HK-2 (cell line): ENCODE results near the gene MT1A.

Experiments used
- DNase-seq: peaks from one replicate; pipeline ENCODE4 v3.0.0-alpha.2; 2018; ENCODE audit not compliant: unreplicated experiment

The MT1A gene

GRCh38 chr16:56631197-56631596 lies 7.3 kb upstream of the MT1A start:
- no peak for DNase-seq

- DNase-seq, result no peak
Measured at GRCh38 chr16:56631832-56632155, 6.7 kb upstream of the MT1A start.

- DNase-seq, result no peak
Measured at GRCh38 chr16:56632156-56632847, 6.2 kb upstream of the MT1A start, which contains the start of gene MT1M. Gene MT1M (plus strand): TSS chr16:56632659. CDS start chr16:56632732, 73 bp downstream.

- DNase-seq, result no peak
Measured at GRCh38 chr16:56632848-56633365, 5.6 kb upstream of the MT1A start.

- DNase-seq, result no peak
Measured at GRCh38 chr16:56633535-56633934, 4.9 kb upstream of the MT1A start.

- no peak for DNase-seq
Measured at GRCh38 chr16:56634715-56635440, 3.6 kb upstream of the MT1A start.

- no peak for DNase-seq
Measured at GRCh38 chr16:56635441-56635967, 3.0 kb upstream of the MT1A start.

- DNase-seq, result no peak
Measured at GRCh38 chr16:56636616-56637413, 1.7 kb upstream of the MT1A start.

- no peak for DNase-seq
Measured at GRCh38 chr16:56639045-56639444, 579 bp downstream of the MT1A start.

- DNase-seq, result no peak
Measured at GRCh38 chr16:56640076-56640475, 1.6 kb downstream of the MT1A start.

- DNase-seq, result no peak
Measured at GRCh38 chr16:56641166-56641565, 2.7 kb downstream of the MT1A start.

GRCh38 chr16:56643080-56643778 lies 4.8 kb downstream of the MT1A start:
- no peak for DNase-seq

GRCh38 chr16:56643833-56644232 lies 5.4 kb downstream of the MT1A start:
- DNase-seq, result no peak

GRCh38 chr16:56645311-56645710 lies 6.8 kb downstream of the MT1A start:
- DNase-seq, result no peak

GRCh38 chr16:56645838-56646237 lies 7.4 kb downstream of the MT1A start:
- no peak for DNase-seq

- no peak for DNase-seq
Measured at GRCh38 chr16:56647641-56648431, 9.4 kb downstream of the MT1A start.

- DNase-seq, result no peak
Measured at GRCh38 chr16:56649271-56649670, 10.8 kb downstream of the MT1A start.

- no peak for DNase-seq
Measured at GRCh38 chr16:56649820-56650219, 11.4 kb downstream of the MT1A start.

- no peak for DNase-seq
Measured at GRCh38 chr16:56651586-56651985, 13.1 kb downstream of the MT1A start, which contains the start of gene MT1B. Gene MT1B (plus strand): TSS chr16:56651886. CDS start chr16:56651954, 68 bp downstream.

- DNase-seq, result no peak
Measured at GRCh38 chr16:56652600-56652999, 14.1 kb downstream of the MT1A start.

GRCh38 chr16:56653218-56653617 lies 14.8 kb downstream of the MT1A start:
- no peak for DNase-seq
